HepG2 (cell line): ENCODE measurements around the gene S100A7. TPM values are rescaled to one million over a fixed set of nuclear protein-coding genes. Genes with fewer than 3 reads are reported as not detected.

Source experiments
- ATAC-seq: fragments of 200-7000 bp; cut with Tn5 transposase; 3 replicates; pipeline ENCODE4 v1.9.1; 2020; ENCODE audit warnings: mild to moderate bottlenecking, moderate library complexity
- BruUV-seq: library from RNA; stranded (reverse); fragments of 400-500 nt; replicated peaks from 2 replicates; lab custom pipeline; 2021; lab: Mats Ljungman, UMichigan
- CTCF ChIA-PET: fragments of 300-600 bp; formaldehyde crosslinking; extraction: SDS; loops from one replicate; lab custom pipeline; 2021; ENCODE audit warnings: low total read pairs, inconsistent platforms, low intra/inter-chr PET ratio; lab: Yijun Ruan, JAX
- POLR2A ChIA-PET: fragments of 350-600 bp; sonication (Branson Sonifier 250); formaldehyde crosslinking; loops from one replicate; lab custom pipeline; 2020; ENCODE audit warnings: antibody characterized with exemption, inconsistent platforms; lab: Yijun Ruan, JAX
- DNase-seq: peaks from one replicate; pipeline ENCODE4 v3.0.0-alpha.2; 2015; ENCODE audit warnings: low spot score
- FAIRE-seq: peaks from 3 replicates; lab custom pipeline; 2011; peaks lifted over from hg19 to GRCh38; lab: Jason Lieb, UNC
- H2AFZ ChIP-seq: one replicate; pipeline ENCODE4 v1.6.1; 2011; ENCODE audit warnings: low read length, inconsistent platforms
- H3K27ac ChIP-seq: fragments of 300-600 bp; 3 replicates; pipeline ENCODE4 v1.8.0; 2011; ENCODE audit warnings: mixed run types, mild to moderate bottlenecking, mixed read lengths, low read length, inconsistent platforms; ENCODE audit not compliant: insufficient read depth; ENCODE audit errors: extremely low read length
- H3K27me3 ChIP-seq, 2 experiments: fragments of 200-600 bp in 1 of 2; 2 replicates in 1 of 2; 3 replicates in 1 of 2; pipeline versions ENCODE4 v1.6.0 to v1.8.0; 2011; ENCODE audit warnings: low read length in 2 of 2, mild to moderate bottlenecking in 2 of 2, moderate library complexity in 2 of 2, inconsistent platforms in 1 of 2; ENCODE audit not compliant: insufficient read depth in 2 of 2, control insufficient read depth in 1 of 2
- H3K36me3 ChIP-seq, 2 experiments: fragments of 200-600 bp in 1 of 2; replicated peaks in 1 of 2; 2 replicates in 1 of 2; 3 replicates in 1 of 2; pipeline versions ENCODE4 v1.5.1 to v1.8.0; 2011; ENCODE audit warnings: low read length in 2 of 2, inconsistent platforms in 1 of 2; ENCODE audit not compliant: insufficient read depth in 2 of 2, control insufficient read depth in 1 of 2
- H3K4me1 ChIP-seq: 2 replicates; pipeline ENCODE4 v1.5.1; 2012; ENCODE audit warnings: low read length, inconsistent platforms; ENCODE audit not compliant: insufficient read depth
- H3K4me2 ChIP-seq: 2 replicates; pipeline ENCODE4 v1.6.0; 2011; ENCODE audit warnings: low read depth, low read length, inconsistent platforms
- H3K4me3 ChIP-seq, 3 experiments: fragments of 200-600 bp in 1 of 3; sonication (generic), shearing (Covaris generic) in 1 of 3; replicated peaks in 1 of 3; 2 replicates each; pipeline ENCODE4 v1.5.1; 2011 to 2016; ENCODE audit warnings: low read length in 3 of 3, inconsistent platforms in 2 of 3, low read depth in 2 of 3, mild to moderate bottlenecking in 2 of 3, control low read depth in 1 of 3, mixed read lengths in 1 of 3; ENCODE audit not compliant: insufficient read depth in 1 of 3
- H3K79me2 ChIP-seq: one replicate; pipeline ENCODE4 v1.6.1; 2011; ENCODE audit warnings: low read length, inconsistent platforms; ENCODE audit not compliant: insufficient read depth
- H3K9ac ChIP-seq: 2 replicates; pipeline ENCODE4 v1.6.0; 2011; ENCODE audit warnings: mild to moderate bottlenecking, low read depth, low read length, inconsistent platforms; ENCODE audit not compliant: insufficient read depth
- H3K9me3 ChIP-seq: 2 replicates; pipeline ENCODE4 v1.5.1; 2012; ENCODE audit warnings: mild to moderate bottlenecking, low read length
- H4K20me1 ChIP-seq: 2 replicates; pipeline ENCODE4 v1.6.0; 2011; ENCODE audit warnings: inconsistent platforms, mild to moderate bottlenecking, low read length, moderate library complexity; ENCODE audit not compliant: insufficient read depth
- ATF7 ChIP-seq, 2 experiments: fragments of 450-650 bp in 1 of 2; sonication (generic) in 1 of 2; formaldehyde crosslinking in 1 of 2; IDR thresholded peaks; 2 replicates each; pipeline versions ENCODE4 v1.4.0 to v1.6.1; 2016 to 2020; ENCODE audit warnings: antibody characterized with exemption in 1 of 2, mild to moderate bottlenecking in 1 of 2, missing genetic modification reagents in 1 of 2
- CEBPZ ChIP-seq: IDR thresholded peaks from 2 replicates; pipeline ENCODE4 v1.6.1; 2012; ENCODE audit warnings: low read length, improper control_type of control experiment
- GATA4 ChIP-seq: sonication (generic); IDR thresholded peaks from 2 replicates; pipeline ENCODE4 v1.6.1; 2016; ENCODE audit warnings: antibody characterized with exemption, low read depth, borderline replicate concordance
- KAT8 ChIP-seq: IDR thresholded peaks from 2 replicates; pipeline ENCODE4 v1.6.1; 2016; ENCODE audit warnings: missing genetic modification reagents, missing compliant biosample characterization
- KDM2A ChIP-seq: sonication (generic); formaldehyde crosslinking; IDR thresholded peaks from 2 replicates; pipeline ENCODE4 v1.4.0; 2020; ENCODE audit warnings: low read depth, missing genetic modification reagents, borderline replicate concordance
- MATR3 ChIP-seq: sonication (generic); formaldehyde crosslinking; IDR thresholded peaks from 2 replicates; pipeline ENCODE4 v1.4.0; 2020; ENCODE audit warnings: missing genetic modification reagents
- MIER3 ChIP-seq: IDR thresholded peaks from 2 replicates; pipeline ENCODE4 v1.6.1; 2016; ENCODE audit warnings: missing compliant biosample characterization, borderline replicate concordance
- RBM22 ChIP-seq: fragments of 200-400 bp; formaldehyde crosslinking; optimal IDR thresholded peaks from 2 replicates; pipeline ENCODE3; 2017; ENCODE audit warnings: mild to moderate bottlenecking, low read length, moderate library complexity
- TCF12 ChIP-seq, 2 experiments: fragments of 450-650 bp in 1 of 2; sonication (generic) in 1 of 2; formaldehyde crosslinking in 1 of 2; IDR thresholded peaks; 2 replicates each; pipeline versions ENCODE4 v1.6.1 to v1.8.0; 2017 to 2022; ENCODE audit warnings: antibody characterized with exemption in 1 of 2, mild to moderate bottlenecking in 1 of 2, missing genetic modification reagents in 1 of 2, moderate library complexity in 1 of 2
- THAP9 ChIP-seq: sonication (generic); formaldehyde crosslinking; IDR thresholded peaks from 2 replicates; pipeline ENCODE4; 2020; ENCODE audit warnings: missing genetic modification reagents, mild to moderate bottlenecking, borderline replicate concordance
- ZNF230 ChIP-seq: sonication (generic); formaldehyde crosslinking; IDR thresholded peaks from 2 replicates; pipeline ENCODE4 v1.4.0; 2020; ENCODE audit warnings: mild to moderate bottlenecking, missing genetic modification reagents
- ZNF512B ChIP-seq: sonication (generic); formaldehyde crosslinking; IDR thresholded peaks from 2 replicates; pipeline ENCODE4 v1.5.1; 2020; ENCODE audit warnings: missing genetic modification reagents, mild to moderate bottlenecking, borderline replicate concordance
- ZNF543 ChIP-seq: sonication (generic); formaldehyde crosslinking; IDR thresholded peaks from 2 replicates; pipeline ENCODE4 v1.4.0; 2020; ENCODE audit warnings: mild to moderate bottlenecking, missing genetic modification reagents
- ZNF598 ChIP-seq: sonication (generic); formaldehyde crosslinking; IDR thresholded peaks from 2 replicates; pipeline ENCODE4 v1.5.1; 2020; ENCODE audit warnings: mild to moderate bottlenecking, missing genetic modification reagents, borderline replicate concordance
- WGBS: methylation state at CpG from one replicate; pipeline ENCODE4 v1.1.6; 2017; ENCODE audit warnings: low lambda C conversion rate; 5-methylcytosine and 5-hydroxymethylcytosine counted together
- in situ Hi-C: cut with HindIII; loops from 2 replicates; pipeline ENCODE4 v1.10.0; 2017; ENCODE audit warnings: low pct_unique_long_range_greater_than_20kb; ENCODE audit not compliant: extremely low pct_ligation_motif_present
- intact Hi-C: fragments of 100-400 bp; cut with micrococcal nuclease; formaldehyde crosslinking; loops from one replicate; pipeline ENCODE4 v1.10.0; 2022; ENCODE audit not compliant: unreplicated experiment
- polyA plus RNA-seq, 8 experiments: library from polyadenylated mRNA; depleted of rRNA in 3 of 8; stranded (reverse) in 7 of 8; unstranded in 1 of 8; fragments of >200 nt; fragmentation: Illumina TruSeq in 4 of 8; extraction: Trizol in 4 of 8; gene quantifications; 2 replicates each; pipeline versions ENCODE4 v1.2.1 to v1.2.3, GENCODE V29; 2011 to 2016; ENCODE audit warnings: low read depth in 4 of 8, missing spikeins in 1 of 8, mixed read lengths in 1 of 8; ENCODE audit not compliant: insufficient read depth in 1 of 8
- total RNA-seq, 5 experiments: library from RNA; depleted of rRNA; stranded (reverse); fragments of >200 nt; fragmentation: Illumina TruSeq; extraction: Trizol; gene quantifications; 2 replicates each; pipeline ENCODE4 v1.2.3, GENCODE V29; 2016; ENCODE audit warnings: low read depth in 1 of 5

The S100A7 gene
- total and polyA plus RNA-seq, 2 of the 13 experiments (the other 11 are each of a cell fraction or from before 2014, with no cell fraction given): not detected

GRCh38 chr1:153428073-153428638 is 32.3 kb downstream of the S100A7 start (continued):
- TF ChIP-seq ZNF512B (CRISPR knock-in tag) (no peak), MATR3 (CRISPR knock-in tag) (no peak), TCF12 (IDR thresholded peaks at IDR 0.05) (no peak), TCF12 (CRISPR knock-in tag; IDR thresholded peaks at IDR 0.05) (no peak), RBM22 (no peak), KDM2A (CRISPR knock-in tag) (no peak)

DNA sequence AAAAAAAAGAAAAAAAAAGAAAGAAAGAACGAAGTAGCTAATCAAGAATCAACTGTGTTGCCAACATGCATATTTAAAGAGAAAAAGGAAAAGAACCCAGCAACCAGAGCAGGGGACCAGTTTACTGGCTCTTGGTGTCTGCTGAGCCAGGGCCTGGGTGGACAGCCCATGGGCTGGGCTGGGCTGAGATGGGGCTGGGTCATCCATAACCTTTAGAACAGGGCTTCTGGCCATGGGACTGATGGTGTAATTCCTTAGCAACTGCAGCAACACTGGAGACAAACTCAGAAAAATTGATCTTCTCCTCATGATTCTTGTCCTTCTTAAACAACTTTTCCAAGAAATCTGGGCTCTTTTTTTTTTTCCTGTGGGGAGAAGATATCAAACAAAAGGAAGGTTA is 33.6 kb downstream of the S100A7 start:
- Histone ChIP-seq H3K79me2 (no peaks in the 10 kb centered on the region), H3K27ac (no peak overlapping the region), H3K9ac (no peak overlapping the region), H3K27me3 (no peaks in the 10 kb centered on the region), H2AFZ (no peak overlapping the region), H3K4me2 (no peak overlapping the region), H3K4me3 (no peak overlapping the region), H3K9me3 (no peaks in the 10 kb centered on the region), H3K36me3 (no peaks in the 10 kb centered on the region), H4K20me1 (0 out of 2 replicates have a peak, but pooled peaks cover 4% of the 10 kb centered on the region), H3K4me1 (no peaks in the 10 kb centered on the region)
- FAIRE-seq (no peak), ATAC-seq (no peak), DNase-seq (no peak)
- POLR2A ChIA-PET: no interaction called here
- CTCF ChIA-PET: no interaction called here
- in situ Hi-C loops: no loop called here
- no TSS peak for BruUV-seq
- 0% methylated on average over 1 of the region's 1 CpG for WGBS
- intact Hi-C loops: no loop called here
- TF ChIP-seq MIER3 (CRISPR knock-in tag) (no peak), GATA4 (no peak), CEBPZ (no peak), THAP9 (CRISPR knock-in tag) (no peak), ATF7 (IDR thresholded peaks at IDR 0.05) (no peak), ATF7 (CRISPR knock-in tag; IDR thresholded peaks at IDR 0.05) (no peak), ZNF598 (CRISPR knock-in tag) (no peak), ZNF543 (CRISPR knock-in tag) (no peak), KAT8 (CRISPR knock-in tag) (no peak), ZNF230 (CRISPR knock-in tag) (no peak)
